GM10248 (cell line): ENCODE data around the gene LLGL2.

Experiments used
- CTCF ChIA-PET: fragments of 300-600 bp; sonication (Branson Sonifier 250); formaldehyde crosslinking; extraction: SDS; loops from one replicate; lab custom pipeline; 2021; ENCODE audit warnings: antibody characterized with exemption; lab: Yijun Ruan, JAX
- POLR2A ChIA-PET: fragments of 350-650 bp; sonication (Branson Sonifier 250); formaldehyde crosslinking; extraction: SDS; loops from one replicate; lab custom pipeline; 2020; ENCODE audit warnings: antibody characterized with exemption; lab: Yijun Ruan, JAX
- DNase-seq: peaks from one replicate; pipeline ENCODE4 v3.0.0; 2012; ENCODE audit errors: extremely low spot score
- CTCF ChIP-seq: IDR thresholded peaks from 2 replicates; pipeline ENCODE4 v1.5.1; 2012; ENCODE audit warnings: mild to moderate bottlenecking, low read depth; ENCODE audit errors: extremely low read depth, missing control alignments, control extremely low read depth

LLGL2 gene

DNA sequence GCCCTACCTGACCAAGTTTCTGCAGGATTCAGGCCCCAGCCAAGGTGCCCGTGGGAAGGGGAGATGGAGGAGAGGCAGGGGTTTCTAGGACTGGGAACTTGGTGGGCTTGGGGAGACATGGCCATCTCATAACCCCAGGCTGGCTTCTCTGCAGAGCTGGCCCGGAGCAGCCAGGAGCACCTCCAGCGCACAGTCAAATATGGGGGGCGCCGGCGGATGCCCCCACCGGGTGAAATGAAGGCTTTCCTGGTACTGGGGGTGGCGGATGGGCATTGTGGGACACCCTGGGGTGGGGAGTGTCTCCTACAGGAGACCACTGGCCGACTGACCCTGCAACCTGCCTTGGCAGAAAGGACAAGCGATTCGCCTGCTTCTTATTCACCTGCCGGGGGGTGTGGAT, 98.5 kb downstream of the LLGL2 start:
- ChIA-PET POLR2A (no interaction called here), CTCF (interaction anchor here (1.0 to 29.8 kb wide), 7 partner anchors 8 to 125 kb away, joined by 3 to 856 read pairs (median 19); partner anchors contain the start of gene SMIM5)
- DNase-seq = no peak
- no peak for TF ChIP-seq CTCF
